Stromal cell of bone marrow (primary cell): Measurements from ENCODE around the gene CAMK1D.

ENCODE experiments used
- DNase-seq: peaks from one replicate; pipeline ENCODE4 v3.0.0-alpha.2; 2012; ENCODE audit warnings: low read depth

The CAMK1D gene

DNA sequence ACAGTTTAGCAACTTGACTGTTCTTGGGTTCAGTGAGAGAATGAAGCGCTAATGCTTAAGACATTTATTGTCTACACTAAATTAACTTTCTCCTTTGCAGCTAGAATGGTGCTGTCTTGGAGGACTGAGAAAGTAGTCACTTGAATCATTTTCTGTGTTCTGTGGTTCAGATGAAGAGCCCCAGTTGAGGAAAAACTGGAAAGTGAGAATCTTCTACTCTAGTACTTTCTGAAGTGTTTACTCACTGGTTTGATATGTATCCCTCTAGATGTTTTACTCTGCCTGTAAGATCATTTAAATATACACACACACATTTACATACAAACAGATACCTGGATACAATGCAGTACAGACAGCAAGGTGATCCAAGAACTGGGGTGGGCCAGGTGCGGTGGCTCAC, 308.1 kb downstream of the CAMK1D start:
- DNase-seq = no peak

DNA sequence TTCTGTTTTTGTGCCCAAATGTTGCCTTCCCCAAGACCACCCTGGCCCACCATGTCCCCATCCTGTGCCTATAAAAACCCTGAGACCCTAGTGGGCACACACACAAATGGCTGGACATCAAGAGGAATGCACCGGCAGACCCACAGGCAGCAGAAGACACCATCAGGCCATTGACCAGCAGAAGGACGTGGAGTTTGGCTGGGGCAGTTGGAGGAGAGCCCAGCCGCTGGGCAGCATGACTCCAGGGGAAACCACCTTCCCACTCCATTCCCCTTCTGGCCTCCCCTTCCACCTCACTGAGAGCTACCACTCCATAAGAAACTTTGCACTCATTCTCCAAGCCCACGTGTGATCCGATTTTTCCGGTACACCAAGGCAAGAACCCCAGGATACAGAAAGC, 309.2 kb downstream of the CAMK1D start:
- DNase-seq = no peak

DNA sequence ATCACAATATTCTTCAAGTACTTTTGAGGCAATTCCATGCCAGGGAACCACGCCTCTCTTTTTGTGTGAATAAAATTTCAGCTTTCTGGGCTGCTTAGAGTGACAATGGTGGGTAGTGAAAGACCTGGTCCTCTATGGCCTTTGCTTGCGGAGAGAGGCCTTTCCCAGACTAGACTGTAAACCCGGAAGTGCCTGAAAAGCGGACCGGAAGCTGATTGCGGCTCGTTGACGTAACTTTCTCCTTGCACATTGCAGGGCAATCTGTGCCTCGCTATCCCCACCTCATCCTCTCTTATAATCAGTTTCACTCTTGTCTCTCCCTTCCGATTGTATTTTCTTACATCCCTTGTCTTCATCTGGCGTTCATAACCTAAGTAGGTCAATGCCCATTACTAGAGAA, 310.4 kb downstream of the CAMK1D start:
- no peak for DNase-seq

DNA sequence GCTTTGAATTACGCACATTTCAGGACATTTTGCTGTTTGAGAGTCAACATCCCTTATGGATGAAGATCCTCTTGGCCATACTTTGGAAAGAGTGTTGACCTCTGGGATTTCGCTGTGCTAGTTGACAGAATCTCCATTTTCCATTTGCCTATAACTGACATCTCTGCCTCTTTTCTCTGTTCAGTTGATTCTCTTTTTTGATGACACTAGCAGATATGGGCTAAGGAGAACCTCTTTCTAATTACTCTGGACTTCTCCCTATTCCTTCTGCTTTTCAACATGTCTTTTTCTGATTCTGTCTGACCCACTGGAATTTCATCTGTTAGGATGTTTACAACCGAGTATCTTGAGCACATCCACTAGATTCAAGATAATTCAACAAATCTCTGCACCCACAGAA, 311.5 kb downstream of the CAMK1D start:
- DNase-seq = no peak

DNA sequence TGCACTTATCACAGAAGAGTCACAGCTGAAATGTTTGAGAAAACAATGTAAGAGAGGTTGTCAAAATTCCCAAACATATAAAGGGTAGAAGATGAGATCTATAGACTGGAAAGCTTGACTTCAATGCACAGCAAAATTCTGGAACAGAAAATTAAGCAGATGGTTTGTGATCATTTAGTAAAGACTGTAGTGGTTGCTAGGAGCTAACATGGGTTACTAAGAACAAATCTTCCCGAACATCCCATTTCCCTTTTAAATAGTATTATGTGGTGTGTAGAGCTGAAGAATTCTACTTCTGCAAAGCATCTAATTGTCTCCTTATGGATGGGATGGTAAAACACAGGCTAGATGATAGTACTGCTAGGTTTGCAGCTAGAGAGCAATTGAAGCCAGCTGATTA, 312.3 kb downstream of the CAMK1D start:
- no peak for DNase-seq

DNA sequence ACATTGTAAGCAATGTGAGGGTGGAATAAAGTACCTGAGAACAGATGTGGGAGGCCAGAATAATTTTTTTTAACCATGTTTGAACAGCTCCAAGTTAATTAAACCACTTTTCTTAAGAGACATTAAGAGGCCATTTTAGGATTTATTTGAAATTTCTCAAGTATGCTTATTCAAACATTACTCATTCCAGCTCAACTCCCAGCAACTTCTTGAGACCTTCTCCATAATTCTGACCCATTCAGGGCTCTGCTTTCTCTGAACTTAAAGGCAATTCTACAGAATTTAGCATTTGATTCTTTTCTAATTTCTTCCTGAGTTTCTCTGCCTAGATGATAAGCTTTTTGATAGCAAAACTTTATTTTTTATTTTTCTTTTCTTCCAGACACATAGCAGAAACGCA, 314.5 kb downstream of the CAMK1D start:
- no peak for DNase-seq

DNA sequence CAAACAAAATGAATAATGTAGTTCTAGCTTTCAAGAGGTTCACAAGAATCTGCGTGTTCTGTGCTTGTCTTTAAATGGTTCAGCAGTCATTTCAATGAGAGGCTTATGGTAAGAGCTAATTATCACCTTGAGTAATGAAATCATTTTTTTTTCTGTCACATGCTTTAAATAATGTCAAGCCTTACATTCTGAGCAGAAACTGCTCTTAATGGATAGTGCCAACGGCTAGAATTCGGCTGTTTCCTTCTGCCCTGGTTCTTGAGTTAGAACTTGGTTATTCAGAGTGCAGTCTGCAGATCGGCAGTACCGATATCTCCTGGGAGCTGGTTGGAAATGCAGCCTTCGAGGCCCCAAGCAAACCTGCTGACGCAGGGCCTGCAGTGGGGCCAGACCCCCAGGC, 316.2 kb downstream of the CAMK1D start:
- DNase-seq = no peak

DNA sequence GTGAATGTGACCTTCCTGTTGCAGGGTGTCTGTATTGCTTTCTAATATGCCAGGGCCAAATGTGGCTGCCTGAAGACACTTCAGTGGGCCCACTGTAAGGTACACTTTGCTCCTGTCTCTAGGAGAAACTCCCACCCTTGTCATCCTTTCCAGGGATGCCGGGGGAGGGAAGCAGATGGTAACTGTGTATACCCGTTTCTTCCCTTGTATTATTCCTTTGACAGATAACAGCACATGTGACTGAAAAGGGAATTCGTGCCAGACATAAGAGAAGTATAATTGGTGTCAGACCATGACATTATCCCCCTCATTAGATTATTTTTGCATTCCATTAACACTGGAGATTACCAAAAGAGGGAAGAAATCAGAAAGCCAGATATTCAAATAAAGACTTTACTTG, 317.7 kb downstream of the CAMK1D start:
- DNase-seq = no peak

DNA sequence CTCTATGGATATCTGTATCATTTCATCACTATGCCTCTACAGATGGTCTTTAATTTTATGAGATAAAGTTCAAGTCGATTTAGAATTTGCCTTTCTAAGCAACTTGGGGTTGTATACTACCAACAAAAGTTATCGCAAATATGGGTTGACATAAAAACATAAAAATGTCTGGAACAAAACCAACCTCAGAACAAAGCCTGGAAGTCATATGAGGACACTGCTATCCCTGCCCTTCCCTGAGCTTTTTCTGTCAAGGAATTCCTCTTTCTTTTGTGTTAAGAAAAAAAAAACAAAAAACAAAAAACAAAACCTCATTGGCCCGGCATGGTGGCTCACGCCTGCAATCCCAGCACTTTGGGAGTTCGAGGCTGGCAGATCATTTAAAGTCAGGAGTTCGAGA, 319.3 kb downstream of the CAMK1D start:
- no peak for DNase-seq

DNA sequence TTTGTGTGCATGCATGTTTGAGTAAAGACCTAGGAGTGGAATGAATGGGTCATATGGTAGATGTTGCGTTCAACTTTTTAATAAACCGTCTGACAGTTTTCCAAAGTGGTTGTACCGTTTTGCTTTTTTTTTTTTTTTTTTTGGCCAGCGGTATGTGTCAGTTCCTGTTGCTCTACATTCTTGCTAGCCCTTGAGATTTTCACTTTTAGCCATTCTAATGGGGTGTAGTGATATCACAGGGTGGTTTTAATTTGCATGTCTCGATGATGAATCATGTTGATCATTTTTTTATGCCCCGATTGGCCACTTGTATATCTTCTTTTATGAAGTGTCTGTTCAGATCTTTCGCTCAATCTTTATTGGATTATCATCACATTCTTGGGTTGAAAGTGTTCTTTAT, 320.7 kb downstream of the CAMK1D start:
- DNase-seq = no peak

DNA sequence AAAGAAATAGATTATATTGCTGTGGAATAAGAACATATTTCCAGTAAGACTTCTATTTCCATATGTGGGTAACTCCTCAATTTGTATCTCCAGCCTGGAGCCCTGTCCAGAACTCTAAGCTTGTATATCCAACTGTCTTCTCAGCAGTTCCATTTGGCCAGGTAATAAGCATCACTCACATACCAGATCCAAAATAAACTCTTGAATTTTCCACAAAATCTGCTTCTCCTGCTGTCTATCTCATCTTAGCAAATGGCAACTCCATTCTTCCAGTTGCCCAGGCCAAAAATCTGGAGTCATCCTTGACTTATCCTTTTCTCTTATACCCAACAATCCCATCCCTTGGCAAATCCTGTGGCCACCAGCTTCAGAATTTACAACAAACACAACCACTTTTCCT, 325.8 kb downstream of the CAMK1D start:
- DNase-seq = no peak

DNA sequence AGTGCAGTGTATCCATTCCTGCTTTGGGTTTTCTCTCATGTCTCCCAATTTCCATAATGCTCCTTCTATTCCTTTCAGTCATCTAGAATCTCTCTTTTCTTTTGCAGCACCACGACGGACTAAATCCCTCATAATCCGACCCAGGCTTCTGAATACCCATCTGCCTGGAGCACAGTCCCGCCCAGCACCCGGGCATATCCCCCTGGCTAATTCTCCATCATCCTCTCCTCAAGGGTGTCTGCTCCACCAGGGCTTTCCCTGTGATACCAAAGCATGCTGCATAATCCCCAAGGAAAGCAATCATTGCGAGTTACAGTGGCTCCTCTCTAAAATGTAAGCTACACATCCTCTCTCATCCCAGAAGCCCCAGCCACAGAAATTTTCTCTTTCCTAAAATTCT, 330.3 kb downstream of the CAMK1D start:
- no peak for DNase-seq

DNA sequence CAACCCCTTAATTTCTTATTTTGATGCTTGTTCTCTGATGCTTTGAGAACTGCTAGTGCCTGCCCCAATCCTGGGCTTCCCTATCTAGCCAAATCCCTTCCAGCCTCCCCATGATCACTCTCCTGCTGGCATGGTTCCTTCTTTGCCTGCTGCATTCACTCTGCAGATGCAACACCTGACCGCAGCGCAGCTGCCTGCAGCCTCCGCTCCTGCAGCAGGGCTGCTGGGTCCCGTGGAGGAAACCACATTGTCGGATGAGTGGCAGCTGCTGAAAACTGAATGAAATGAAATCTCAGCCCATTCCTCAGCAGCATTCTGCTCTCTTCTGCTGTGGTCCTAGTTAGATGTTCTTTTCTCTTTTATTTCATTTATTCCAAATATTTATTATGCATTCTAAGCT, 331.9 kb downstream of the CAMK1D start:
- DNase-seq = no peak

DNA sequence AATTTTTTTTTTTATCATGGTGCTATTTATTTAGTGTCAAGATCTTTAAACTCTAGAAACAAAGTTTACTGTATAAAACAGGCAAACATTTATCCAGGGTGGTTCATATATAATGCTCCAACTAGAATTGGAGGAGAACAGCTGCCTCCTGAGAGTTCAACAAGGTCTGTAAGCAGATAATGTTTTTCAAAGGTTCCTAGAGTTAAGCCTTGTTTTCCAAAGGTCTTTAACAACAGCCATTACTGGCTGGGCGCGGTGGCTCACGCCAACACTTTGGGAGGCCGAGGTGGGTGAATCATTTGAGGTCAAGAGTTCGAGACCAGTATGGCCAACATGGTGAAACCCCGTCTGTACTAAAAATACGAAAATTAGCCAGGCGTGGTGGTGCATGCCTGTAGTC, 335.4 kb downstream of the CAMK1D start:
- no peak for DNase-seq

DNA sequence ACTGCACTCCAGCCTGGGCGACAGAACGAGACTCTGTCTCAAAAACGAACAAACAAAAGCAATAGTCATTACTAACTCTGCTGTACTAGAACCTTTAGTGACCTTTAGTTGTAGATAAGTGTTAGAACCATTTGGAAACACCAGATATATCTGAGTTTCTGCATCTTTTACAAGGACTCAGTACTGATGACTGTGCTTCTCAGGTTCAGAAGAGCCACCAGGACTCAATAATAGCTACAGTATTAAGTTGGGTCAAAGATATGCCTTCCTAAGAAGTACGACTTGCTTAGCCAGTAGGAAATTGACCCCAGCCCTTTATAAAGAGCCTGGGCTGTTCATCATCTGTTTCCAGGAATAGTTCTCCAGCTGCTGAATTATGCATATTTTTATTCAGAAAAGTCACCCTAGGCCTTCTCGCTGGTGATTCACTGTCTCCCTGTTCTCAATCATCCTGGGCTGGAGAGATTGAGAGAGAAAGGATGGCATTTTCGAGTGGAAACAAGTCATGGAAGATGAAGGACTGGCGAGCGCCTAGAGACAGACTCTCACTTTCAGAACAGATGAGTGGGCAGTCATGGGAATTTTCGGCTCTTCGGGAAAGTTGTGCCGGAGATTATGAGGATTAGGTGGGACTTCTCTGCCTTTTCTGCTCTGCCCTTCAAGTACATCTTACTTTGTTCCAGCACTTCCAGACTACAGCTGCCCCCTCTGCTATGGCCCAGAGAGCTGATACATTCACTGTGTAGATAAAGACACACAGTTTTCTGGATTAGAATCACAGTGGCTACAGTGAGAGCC, 336.1 kb downstream of the CAMK1D start:
- DNase-seq = no peak

DNA sequence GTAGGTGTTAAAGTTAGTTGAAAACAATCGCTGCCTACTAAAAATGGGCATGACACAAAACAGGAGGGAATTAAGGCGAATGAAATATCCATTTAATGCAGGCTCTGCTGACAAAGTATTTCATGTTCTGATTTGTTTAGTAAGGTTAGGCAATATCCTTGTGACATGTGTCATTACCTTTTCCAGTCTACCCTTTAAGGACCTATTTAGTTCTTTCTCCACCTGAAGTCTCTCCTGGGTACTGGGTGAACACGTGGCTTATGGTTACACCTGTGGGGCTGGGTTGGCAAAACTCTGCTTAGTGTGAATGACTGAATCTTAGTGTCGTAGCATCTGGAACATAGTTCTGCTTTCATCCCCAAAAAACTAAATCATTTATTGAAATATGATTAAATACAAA, 338.6 kb downstream of the CAMK1D start:
- DNase-seq = no peak

DNA sequence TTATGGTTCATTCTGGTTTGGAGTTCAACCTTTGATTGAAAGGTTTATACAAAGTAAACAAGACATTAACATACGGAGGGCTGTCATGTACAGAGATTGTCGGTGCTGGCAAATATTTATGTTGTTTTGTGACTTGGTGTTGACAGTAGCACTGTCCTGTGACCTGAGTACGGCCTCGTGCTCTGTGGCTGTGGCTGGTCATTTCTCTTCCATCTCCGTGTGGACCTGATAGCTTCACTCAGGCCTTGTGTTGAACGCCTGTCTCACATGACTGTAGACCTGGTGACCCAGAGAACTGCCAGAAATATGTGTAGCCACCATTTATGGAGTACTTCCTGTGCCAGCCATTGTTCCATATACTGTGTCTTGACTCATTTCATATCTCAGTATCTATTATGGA, 340.5 kb downstream of the CAMK1D start:
- no peak for DNase-seq

DNA sequence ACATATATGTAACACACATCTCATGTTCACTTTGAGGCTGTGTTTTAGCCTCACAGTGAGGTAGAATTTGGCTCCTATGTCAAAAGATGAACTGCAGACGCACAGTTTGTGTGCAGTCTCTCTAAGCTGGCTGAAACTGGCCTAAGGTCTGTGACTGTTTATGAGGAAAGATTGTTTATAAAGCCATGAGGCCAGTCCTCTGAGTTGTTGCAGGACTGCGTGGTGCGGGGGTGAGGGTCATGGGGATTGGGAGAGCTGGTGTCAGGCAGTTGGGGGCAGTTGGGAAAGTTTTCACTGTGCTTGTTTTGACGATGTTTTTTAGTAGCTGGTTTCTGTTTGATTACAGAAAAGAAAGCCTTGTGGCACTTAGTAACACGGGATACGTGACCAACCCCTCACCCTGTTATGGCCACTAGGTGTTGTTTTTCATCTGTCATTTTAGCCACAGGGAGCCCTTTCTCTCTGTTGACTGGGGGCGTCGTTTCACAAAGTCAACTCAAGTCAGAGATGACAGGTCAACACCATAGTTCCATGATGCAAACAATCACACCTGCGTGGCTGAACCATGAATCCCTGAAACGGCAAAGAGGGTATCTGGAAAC, 341.3 kb downstream of the CAMK1D start:
- no peak for DNase-seq

DNA sequence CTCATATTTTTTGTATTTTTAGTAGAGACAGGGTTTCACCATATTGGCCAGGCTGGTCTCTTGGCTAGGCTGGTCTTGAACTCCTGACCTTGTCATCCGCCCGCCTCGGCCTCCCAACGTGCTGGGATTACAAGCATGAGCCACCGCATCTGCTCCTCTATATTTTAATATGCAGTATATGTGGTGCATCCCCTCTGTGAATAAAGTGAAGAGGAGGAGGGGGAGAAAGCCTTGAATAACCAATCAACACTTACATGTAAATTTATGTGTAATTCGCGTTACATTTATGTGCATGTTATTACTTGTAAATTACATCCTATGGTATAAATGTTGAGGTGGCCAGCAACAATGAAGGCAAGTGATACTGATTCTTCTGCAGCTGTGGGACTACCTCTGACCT, 342.2 kb downstream of the CAMK1D start:
- DNase-seq = no peak

DNA sequence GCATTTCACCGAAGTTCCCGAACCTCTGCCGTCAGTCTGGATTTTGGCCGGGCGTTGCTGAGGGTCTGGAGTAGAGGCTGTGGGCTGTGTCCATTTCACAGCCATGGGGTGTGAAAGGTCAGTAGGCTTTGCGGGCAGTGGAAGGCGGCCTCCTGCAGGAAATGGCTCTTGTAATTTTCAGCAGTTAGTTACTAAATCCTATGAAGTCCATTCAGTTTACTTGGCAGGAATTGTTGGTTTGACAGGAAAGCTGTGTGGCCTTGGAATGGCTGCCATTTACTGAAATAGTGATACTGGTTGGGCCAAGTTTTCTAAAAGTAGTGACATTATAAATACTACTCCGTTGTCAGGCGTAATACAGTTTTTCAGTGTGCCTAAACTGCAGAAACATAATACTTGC, 348.4 kb downstream of the CAMK1D start:
- no peak for DNase-seq

DNA sequence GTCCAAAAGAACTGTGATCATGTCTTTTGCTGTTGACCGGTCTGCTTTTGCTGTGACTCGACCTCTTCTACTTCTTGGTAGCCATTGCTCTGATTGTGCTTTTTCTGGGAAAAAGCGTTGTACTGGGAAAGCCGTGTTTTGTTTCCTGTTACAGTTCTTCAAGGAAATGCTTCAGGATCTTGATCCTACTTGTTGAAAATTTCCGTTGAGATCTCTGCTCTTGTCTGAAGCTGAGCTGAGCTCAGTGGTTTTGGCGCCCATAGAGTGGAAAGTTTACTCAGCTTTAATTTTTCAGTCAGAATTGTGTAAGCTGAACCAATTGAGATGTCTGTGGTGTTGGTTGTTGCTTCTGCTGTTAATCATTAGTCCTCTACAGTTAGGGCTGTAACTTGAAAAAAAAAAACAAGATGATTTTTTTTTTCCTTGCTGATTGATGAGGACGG, 349.9 kb downstream of the CAMK1D start:
- peak; percentile 79 for DNase-seq

DNA sequence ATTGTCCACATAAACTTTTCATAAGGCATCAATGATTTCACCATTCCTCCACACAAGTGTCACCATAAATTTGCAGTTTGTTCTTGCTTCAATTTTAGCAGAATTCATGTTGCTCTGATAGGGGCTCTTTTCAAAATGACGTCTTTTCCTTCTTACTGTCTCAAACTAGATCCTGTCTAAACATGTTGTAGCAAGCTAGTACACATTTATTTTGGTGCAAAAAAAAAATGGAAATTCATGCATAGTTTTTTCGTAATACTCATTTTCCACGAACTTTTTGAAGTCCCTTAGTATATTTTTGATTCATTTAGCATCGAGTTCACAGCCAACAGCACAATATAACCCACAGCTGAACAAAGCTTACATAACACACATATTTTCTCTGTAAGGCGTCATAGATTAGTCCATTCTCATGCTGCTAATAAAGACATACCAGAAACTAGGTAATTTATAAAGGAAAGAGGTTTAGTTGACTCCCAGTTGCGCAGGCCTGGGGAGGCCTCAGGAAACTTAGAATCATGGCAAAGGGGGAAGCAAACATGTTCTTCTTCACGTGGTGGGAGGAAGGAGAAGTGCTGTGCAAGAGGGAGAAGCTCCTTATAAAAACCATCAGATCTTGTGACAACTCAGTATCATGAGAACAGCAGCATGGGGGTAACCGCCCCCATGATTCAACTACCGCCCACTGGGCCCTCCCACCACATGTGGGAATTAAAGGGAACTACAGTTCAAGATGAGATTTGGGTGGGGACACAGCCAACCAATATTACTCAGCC, 350.6 kb downstream of the CAMK1D start:
- no peak for DNase-seq

DNA sequence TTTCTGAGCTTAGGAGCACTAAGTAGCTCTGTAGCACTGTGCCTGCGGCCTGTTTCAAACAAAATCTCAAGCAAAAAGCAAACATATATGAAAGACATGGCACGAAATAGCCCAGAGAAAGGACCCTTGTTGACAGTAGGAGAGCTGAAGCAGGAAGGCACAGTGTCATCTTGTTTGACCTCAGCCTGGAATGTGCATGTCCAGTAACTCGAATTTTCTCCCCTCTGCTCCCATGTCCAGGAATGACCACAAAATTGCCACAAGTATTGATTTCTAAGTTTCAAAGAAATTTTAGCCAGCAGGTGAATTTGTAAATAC, 351.2 kb downstream of the CAMK1D start:
- DNase-seq = no peak
